ENCODE measurements around the gene SPRR1A. TPM values are rescaled to one million over a fixed set of nuclear protein-coding genes. Genes with fewer than 3 reads are reported as not detected.

SPRR1A gene
- total and polyA plus RNA-seq, 12 donors, result not detected

DNA sequence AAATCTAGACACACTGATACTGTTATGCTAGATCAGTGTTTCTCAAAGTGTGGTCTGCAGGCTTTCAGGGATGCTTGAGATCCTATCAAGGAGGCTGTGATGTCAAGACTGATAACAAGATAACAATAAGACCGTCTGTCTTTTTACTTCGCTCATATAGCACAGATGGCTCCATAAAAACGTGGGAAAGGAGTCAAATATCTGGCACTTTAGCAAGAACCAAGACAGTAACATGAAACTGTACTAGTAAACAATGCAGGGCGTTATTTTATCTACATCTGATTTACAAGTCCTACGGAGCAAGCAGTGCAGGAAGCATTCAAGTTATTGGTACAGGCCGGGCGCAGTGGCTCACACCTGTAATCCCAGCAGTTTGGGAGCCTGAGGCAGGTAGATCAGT is 14.0 kb downstream of the SPRR1A start:
- intact Hi-C loops (cut with DNase I), result no loop called here
- 46% methylated on average over 7 of the region's 7 CpGs for WGBS, 2 donors
- DNase-seq, result no peak
- H3K4me1 ChIP-seq, result no peaks in the 10 kb centered on the region
- no peaks in the 10 kb centered on the region for H3K36me3 ChIP-seq
- no peak overlapping the region for H3K4me3 ChIP-seq
- peaks cover 0 to 16% (median 3%) of the 10 kb centered on the region in 11 donors for H3K9me3 ChIP-seq
- no peak overlapping the region for H3K27ac ChIP-seq
- ATAC-seq, result no peak
- TF ChIP-seq CTCF (IDR thresholded peaks at IDR 0.05), result no peak
- no peaks in the 10 kb centered on the region for H3K27me3 ChIP-seq

DNA sequence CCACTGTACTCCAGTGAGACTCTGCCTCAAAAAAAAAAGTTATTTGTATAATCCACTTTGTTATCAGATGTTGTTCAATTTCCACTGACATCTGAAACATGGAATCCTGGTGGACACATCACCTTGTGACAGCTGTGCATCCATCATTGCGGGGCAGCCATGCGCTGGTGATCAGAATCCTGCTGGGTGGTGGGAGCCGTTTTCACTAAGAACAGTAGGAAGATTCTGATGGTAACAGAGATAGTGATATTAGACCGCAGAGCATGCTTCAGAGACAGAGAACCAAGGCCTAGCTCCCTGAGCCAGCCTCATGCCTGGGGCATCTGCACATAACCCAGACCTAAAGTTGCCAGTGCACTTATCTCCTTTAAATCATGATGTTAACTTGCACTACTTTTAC is 14.6 kb downstream of the SPRR1A start:
- H3K9me3 ChIP-seq, result peaks cover 0 to 16% (median 3%) of the 10 kb centered on the region in 11 donors
- TF ChIP-seq CTCF (IDR thresholded peaks at IDR 0.05), result no peak
- ATAC-seq, result no peak

DNA sequence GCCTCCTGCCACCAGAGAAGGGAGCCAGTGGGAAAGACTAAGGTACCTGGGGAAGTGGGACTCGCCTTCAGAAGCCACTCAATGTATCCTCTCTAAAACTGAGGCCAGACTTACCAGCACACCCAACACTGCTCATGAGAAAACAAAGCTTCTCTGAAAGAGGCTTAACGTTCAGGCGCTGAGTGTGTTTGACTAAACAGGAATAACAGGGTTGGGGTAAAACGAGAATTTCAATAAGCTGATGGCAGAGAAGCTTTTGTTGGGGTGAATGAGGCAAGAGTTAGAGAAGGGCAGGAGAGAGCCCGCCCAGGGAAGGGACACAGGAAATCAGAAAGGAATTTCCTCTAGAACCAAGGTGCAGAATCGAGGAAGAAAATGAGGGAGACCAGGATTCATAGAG is 15.9 kb downstream of the SPRR1A start:
- H3K9me3 ChIP-seq, result peaks cover 0 to 14% (median 3%) of the 10 kb centered on the region in 11 donors
- H3K4me1 ChIP-seq, result no peaks in the 10 kb centered on the region
- WGBS, 2 donors, result 68 to 72% methylated on average over 6 of the region's 6 CpGs
- H3K27me3 ChIP-seq, result no peaks in the 10 kb centered on the region
- H3K27ac ChIP-seq, result no peak overlapping the region
- DNase-seq (no peak), ATAC-seq (no peak)
- H3K36me3 ChIP-seq, result no peaks in the 10 kb centered on the region
- H3K4me3 ChIP-seq, result no peak overlapping the region
- intact Hi-C loops (cut with DNase I), result no loop called here
- TF ChIP-seq CTCF (IDR thresholded peaks at IDR 0.05), result no peak

More for the DNA sequence above, 14.6 kb downstream of the SPRR1A start:
- Histone ChIP-seq H3K4me3 (no peak overlapping the region), H3K4me1 (no peaks in the 10 kb centered on the region), H3K27ac (no peak overlapping the region), H3K36me3 (no peaks in the 10 kb centered on the region), H3K27me3 (no peaks in the 10 kb centered on the region)
- 70 to 76% methylated on average over 4 of the region's 4 CpGs for WGBS, 2 donors
- DNase-seq, result no peak
- intact Hi-C loops (cut with DNase I), result no loop called here

DNA sequence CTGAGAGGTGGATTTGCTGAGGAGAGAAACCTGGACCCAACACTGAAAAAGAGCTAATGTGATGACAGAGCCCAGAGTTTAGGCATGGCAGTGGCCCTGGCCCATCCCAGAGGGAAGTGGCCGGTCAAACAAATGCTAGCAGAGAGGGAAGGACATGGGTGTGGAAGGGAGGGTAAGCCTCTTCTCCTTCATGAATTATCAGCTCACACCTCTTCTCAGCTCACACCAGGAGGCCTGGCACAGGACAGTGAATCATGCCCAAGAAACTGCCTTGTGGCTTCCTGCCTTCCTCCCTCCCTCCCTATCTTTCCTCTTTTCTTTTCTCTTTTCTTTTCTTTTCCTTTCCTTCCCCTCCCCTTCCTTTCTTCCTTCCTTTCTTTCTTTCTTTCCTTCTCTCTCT is 16.4 kb downstream of the SPRR1A start:
- no peaks in the 10 kb centered on the region for H3K4me1 ChIP-seq
- H3K27me3 ChIP-seq, result no peaks in the 10 kb centered on the region
- ATAC-seq (no peak), DNase-seq (no peak)
- H3K27ac ChIP-seq, result no peak overlapping the region
- WGBS, 2 donors, result 80 to 89% methylated on average over 1 of the region's 1 CpG
- intact Hi-C loops (cut with DNase I), result no loop called here
- H3K4me3 ChIP-seq, result no peak overlapping the region
- peaks cover 0 to 9% (median 3%) of the 10 kb centered on the region in 11 donors for H3K9me3 ChIP-seq
- H3K36me3 ChIP-seq, result no peaks in the 10 kb centered on the region
- no peak for TF ChIP-seq CTCF (IDR thresholded peaks at IDR 0.05)
